ENCODE measurements around the gene EEF1AKMT4. TPM values are rescaled to one million over a fixed set of nuclear protein-coding genes. Genes with fewer than 3 reads are reported as not detected.

EEF1AKMT4 gene
- total and polyA plus RNA-seq, 2 of the 8 experiments (the other 6 are each of a cell fraction or from before 2014, with no cell fraction given), result 9.3 to 30.1 TPM

DNA sequence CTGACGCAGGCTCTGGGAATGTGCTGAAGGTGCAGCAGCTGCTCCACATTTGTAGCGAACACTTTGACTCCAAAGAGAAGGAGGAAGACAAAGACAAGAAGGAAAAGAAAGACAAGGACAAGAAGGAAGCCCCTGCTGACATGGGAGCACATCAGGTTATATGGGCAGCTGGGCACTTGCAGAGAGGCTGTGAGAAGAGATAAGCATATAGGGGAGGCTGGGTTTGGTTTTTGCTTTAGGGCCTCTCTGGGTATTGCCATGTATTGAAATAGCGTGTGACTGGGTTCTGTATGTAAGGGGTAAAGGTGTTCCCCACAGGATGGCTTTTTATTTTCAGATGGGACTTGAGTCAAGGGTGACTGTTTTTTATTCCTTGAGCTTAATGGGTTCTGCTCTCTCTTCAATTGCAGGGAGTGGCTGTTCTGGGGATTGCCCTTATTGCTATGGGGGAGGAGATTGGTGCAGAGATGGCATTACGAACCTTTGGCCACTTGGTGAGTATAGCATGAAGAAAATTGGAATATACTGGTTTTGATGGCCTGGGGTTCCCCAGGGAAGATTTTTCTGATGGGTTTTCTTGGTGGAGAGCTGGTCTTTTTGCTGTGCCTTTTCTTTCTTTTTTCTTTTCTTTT, 57.0 kb downstream of the EEF1AKMT4 start:
- Histone ChIP-seq H4K5ac (ENCODE audit: insufficient read length, low read depth, low read length) (no peak overlapping the region), H2BK120ac (replicated peaks; ENCODE audit: low read depth, low read length) (no peak overlapping the region), H2BK15ac (ENCODE audit: low read length) (no peak overlapping the region), H3K79me2 (ENCODE audit: control insufficient read depth in 1 of 2, insufficient read depth in 2 of 2, low read length in 2 of 2) (peaks cover 0 to 3% of the 10 kb centered on the region in 2 experiments; a peak in 1 of 4 replicates), H3K56ac (replicated peaks; ENCODE audit: insufficient read length, low read depth, low read length) (no peak overlapping the region), H3K14ac (ENCODE audit: insufficient read length) (no peak overlapping the region), H2BK5ac (ENCODE audit: low read depth, low read length) (no peak overlapping the region), H2BK12ac (ENCODE audit: low read depth, low read length) (no peak overlapping the region), H3K4me2 (ENCODE audit: insufficient read depth in 1 of 2, low read depth in 2 of 2, low read length in 2 of 2) (no peak overlapping the region), H3K4ac (replicated peaks; ENCODE audit: insufficient read length, low read depth, low read length) (no peak overlapping the region), H3K9ac (replicated peaks in 1 of 4; ENCODE audit: extremely low read depth in 1 of 4, low read depth in 3 of 4, low read length in 3 of 4) (no peak overlapping the region), H4K91ac (replicated peaks; ENCODE audit: insufficient read length, low read length) (no peak overlapping the region), H3K79me1 (ENCODE audit: low read depth, low read length) (no peaks in the 10 kb centered on the region; the same call in 1 of the 2 replicates), H2AFZ (ENCODE audit: low read length) (no peak overlapping the region), H3K18ac (ENCODE audit: extremely low read depth, low read length) (no peak overlapping the region), H3K23me2 (ENCODE audit: low read depth, low read length) (no peaks in the 10 kb centered on the region), H3K4me3 (ENCODE audit: extremely low read depth in 1 of 4, insufficient read depth in 2 of 4, low read depth in 3 of 4, low read length in 4 of 4) (no peak overlapping the region), H4K8ac (ENCODE audit: extremely low read depth, insufficient read depth, low read length) (no peak overlapping the region), H4K20me1 (replicated peaks in 1 of 2; ENCODE audit: control insufficient read depth in 1 of 2, insufficient read depth in 2 of 2, low read length in 2 of 2) (peaks cover 0 to 2% of the 10 kb centered on the region in 2 experiments), H3K9me3 (ENCODE audit: insufficient read depth in 2 of 2, low read depth in 1 of 2, low read length in 1 of 2) (no peaks in the 10 kb centered on the region), H3K4me1 (replicated peaks in 1 of 4; ENCODE audit: control insufficient read depth in 3 of 4, insufficient read depth in 4 of 4, low read length in 3 of 4) (no peaks in the 10 kb centered on the region), H2BK20ac (ENCODE audit: low read length) (no peak overlapping the region), H3K23ac (ENCODE audit: insufficient read length) (no peak overlapping the region), H2AK5ac (ENCODE audit: low read depth, low read length) (no peak overlapping the region), H3K36me3 (ENCODE audit: control insufficient read depth in 2 of 4, insufficient read depth in 4 of 4, low read length in 3 of 4) (peaks cover 54 to 74% (median 63%) of the 10 kb centered on the region in 4 experiments), H3K27ac (ENCODE audit: low read depth, low read length) (no peak overlapping the region), H3K27me3 (replicated peaks in 1 of 4; ENCODE audit: control insufficient read depth in 3 of 4, extremely low read depth in 1 of 4, insufficient read depth in 3 of 4, low read length in 3 of 4) (no peaks in the 10 kb centered on the region)
- FAIRE-seq, result no peak
- POLR2A ChIA-PET (ENCODE audit: partially characterized antibody), result interaction anchor here (0.9 to 1.9 kb wide), 8 partner anchors 10 to 32 kb away, joined by 3 to 18 read pairs (median 4); no protein-coding TSS in a partner anchor
- DNase-seq (ENCODE audit: low read depth in 1 of 2, low spot score in 2 of 2), result no peak
- 91% methylated on average over 4 of the region's 4 CpGs; no CpG with 5 or more reads in 1 of the 2 experiments for WGBS, 2 experiments (ENCODE audit: extremely low coverage in 1 of 2, insufficient coverage in 1 of 2, insufficient read length in 1 of 2, insufficient replicate concordance in 2 of 2, low coverage in 1 of 2, low lambda C conversion rate in 2 of 2, missing lambda C conversion rate in 1 of 2)
- CTCF ChIA-PET (ENCODE audit: partially characterized antibody), result interaction anchor here (0.6 to 4.1 kb wide), 10 partner anchors 10 to 96 kb away, joined by 3 to 10 read pairs (median 5); no protein-coding TSS in a partner anchor
- TF ChIP-seq BRCA1 (IDR thresholded peaks at IDR 0.05; ENCODE audit: low read depth, low read length), result no peak
- TF ChIP-seq, protein P1, sequence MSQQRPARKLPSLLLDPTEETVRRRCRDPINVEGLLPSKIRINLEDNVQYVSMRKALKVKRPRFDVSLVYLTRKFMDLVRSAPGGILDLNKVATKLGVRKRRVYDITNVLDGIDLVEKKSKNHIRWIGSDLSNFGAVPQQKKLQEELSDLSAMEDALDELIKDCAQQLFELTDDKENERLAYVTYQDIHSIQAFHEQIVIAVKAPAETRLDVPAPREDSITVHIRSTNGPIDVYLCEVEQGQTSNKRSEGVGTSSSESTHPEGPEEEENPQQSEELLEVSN (IDR thresholded peaks at IDR 0.05), result no peak
- no peak for TF ChIP-seq CBX8 (IDR thresholded peaks at IDR 0.05; ENCODE audit: borderline replicate concordance, low read depth, low read length)
- TF ChIP-seq CEBPB (IDR thresholded peaks at IDR 0.05; ENCODE audit: low read depth, low read length), result no peak
- TF ChIP-seq ATF2 (IDR thresholded peaks at IDR 0.05; ENCODE audit: low read length), result no peak
- TF ChIP-seq SAP30 (IDR thresholded peaks at IDR 0.05; ENCODE audit: insufficient read depth, insufficient replicate concordance, low read length), result no peak
- TF ChIP-seq SP4 (IDR thresholded peaks at IDR 0.05; ENCODE audit: low read length), result no peak
- TF ChIP-seq ASH2L (IDR thresholded peaks at IDR 0.05; ENCODE audit: low read length), result no peak
- TF ChIP-seq YY1 (IDR thresholded peaks at IDR 0.05; ENCODE audit: low read depth, low read length), result no peak
- TF ChIP-seq SIN3A (conservative IDR thresholded peaks at IDR 0.05 in 1 of 2, IDR thresholded peaks at IDR 0.05 in 1 of 2; ENCODE audit: low read depth in 1 of 2, low read length in 2 of 2), result no peak
- TF ChIP-seq RFX5 (IDR thresholded peaks at IDR 0.05; ENCODE audit: borderline replicate concordance, low read depth, low read length), result no peak

All from H1 (cell line).